Endometrium (tissue), 2 donors: ENCODE measurements around the gene NBEA.

Source experiments
- FAIRE-seq: peaks from 2 replicates; lab custom pipeline; 2012; peaks lifted over from hg19 to GRCh38; lab: Jason Lieb, UNC
- donor health status: control.
- donor health status: control.

The NBEA gene

GRCh38 chr13:35279500-35279899 is 337.4 kb downstream of the NBEA start:
- FAIRE-seq = no peak

- no peak for FAIRE-seq
These were observed 341.8 kb downstream of the NBEA start for GRCh38 chr13:35283856-35284255.

GRCh38 chr13:35285677-35286076 is 343.6 kb downstream of the NBEA start:
- FAIRE-seq = no peak

- no peak for FAIRE-seq
These were observed 350.3 kb downstream of the NBEA start for GRCh38 chr13:35292329-35292728.

- FAIRE-seq = peak; percentile 58
These were observed 351.6 kb downstream of the NBEA start for GRCh38 chr13:35293579-35294226.

GRCh38 chr13:35309706-35310105 is 367.6 kb downstream of the NBEA start:
- FAIRE-seq = no peak

GRCh38 chr13:35332134-35332533 is 390.1 kb downstream of the NBEA start:
- FAIRE-seq = no peak

GRCh38 chr13:35333157-35333556 is 391.1 kb downstream of the NBEA start:
- FAIRE-seq = no peak

- FAIRE-seq = no peak
These were observed 400.4 kb downstream of the NBEA start for GRCh38 chr13:35342440-35342839.

- FAIRE-seq = no peak
These were observed 401.3 kb downstream of the NBEA start for GRCh38 chr13:35343417-35343816.

GRCh38 chr13:35345992-35346391 is 403.9 kb downstream of the NBEA start:
- no peak for FAIRE-seq

GRCh38 chr13:35346494-35346893 is 404.4 kb downstream of the NBEA start:
- FAIRE-seq = no peak

- no peak for FAIRE-seq
These were observed 405.7 kb downstream of the NBEA start for GRCh38 chr13:35347679-35348205.

GRCh38 chr13:35349052-35349451 is 407.0 kb downstream of the NBEA start:
- no peak for FAIRE-seq

- FAIRE-seq = no peak
These were observed 407.7 kb downstream of the NBEA start for GRCh38 chr13:35349673-35350278.

GRCh38 chr13:35354285-35354684 is 412.2 kb downstream of the NBEA start:
- no peak for FAIRE-seq

- no peak for FAIRE-seq
These were observed 412.8 kb downstream of the NBEA start for GRCh38 chr13:35354882-35355281.

GRCh38 chr13:35356572-35356971 is 414.5 kb downstream of the NBEA start:
- no peak for FAIRE-seq

- no peak for FAIRE-seq
These were observed 423.8 kb downstream of the NBEA start for GRCh38 chr13:35365883-35366282.

GRCh38 chr13:35367586-35367985 is 425.5 kb downstream of the NBEA start:
- peak; percentile 53 for FAIRE-seq

GRCh38 chr13:35378939-35379338 is 436.9 kb downstream of the NBEA start:
- FAIRE-seq = peak; percentile 4

GRCh38 chr13:35379663-35380062 is 437.6 kb downstream of the NBEA start:
- no peak for FAIRE-seq

- FAIRE-seq = no peak
These were observed 445.7 kb downstream of the NBEA start for GRCh38 chr13:35387682-35388250.
